GM21619 (cell line): ENCODE results near the gene GLIS1.

Experiments used
- ATAC-seq: cut with Tn5 transposase; IDR thresholded peaks from one replicate; pipeline ENCODE4 v1.9.1; 2021; ENCODE audit not compliant: unreplicated experiment

GLIS1 gene

DNA sequence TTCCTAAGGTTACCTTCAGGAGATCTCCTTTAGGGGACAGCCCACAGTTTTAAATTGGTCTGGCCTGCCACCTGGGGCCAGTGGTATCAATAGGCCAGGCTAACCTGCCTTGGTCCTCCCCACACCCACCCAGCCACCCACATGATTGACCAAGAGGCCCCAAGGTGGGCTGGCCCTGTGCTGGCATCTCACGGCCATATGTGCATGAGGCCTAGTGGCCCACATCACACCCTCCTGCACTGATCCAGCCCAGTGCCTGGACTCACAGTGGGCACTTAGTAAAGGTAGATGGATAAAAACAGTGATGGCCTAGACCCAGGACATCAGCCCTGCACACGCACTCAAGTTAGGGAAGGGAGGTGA lies 197.7 kb downstream of the GLIS1 start:
- no peak for ATAC-seq

DNA sequence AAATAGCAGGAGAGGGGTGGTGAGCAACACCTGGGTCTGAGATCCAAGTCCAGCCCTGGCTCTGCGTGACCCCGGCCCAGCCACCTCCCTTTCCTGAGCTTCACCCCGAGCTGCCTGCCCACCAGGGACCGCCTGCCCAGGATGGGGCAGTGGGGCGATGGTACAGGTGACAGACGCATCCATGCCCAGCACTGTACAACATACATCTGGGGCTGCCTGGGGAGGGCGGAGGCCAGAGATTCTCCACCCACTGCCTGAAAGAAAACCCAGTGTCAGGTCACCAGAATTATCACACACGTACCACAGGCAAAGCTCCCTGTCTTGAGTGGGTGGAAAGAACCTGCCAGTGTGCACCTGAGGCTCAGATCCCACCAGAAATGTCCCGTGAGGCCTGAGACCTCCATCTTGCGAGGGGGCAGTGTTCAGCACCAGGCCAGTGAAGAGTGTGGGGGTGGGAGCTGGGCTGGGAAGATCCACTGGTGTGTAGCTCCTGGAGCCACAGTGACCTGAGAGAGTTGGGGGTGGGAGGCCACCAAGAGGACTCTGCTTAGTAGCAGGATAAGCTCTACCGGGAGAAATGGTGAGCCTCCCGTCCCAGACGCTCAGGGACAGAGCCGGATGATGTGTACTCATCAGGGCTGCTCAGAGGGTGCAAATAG lies 198.2 kb downstream of the GLIS1 start:
- ATAC-seq, result no peak

GRCh38 chr1:53539711-53540603 lies 199.0 kb downstream of the GLIS1 start:
- no peak for ATAC-seq

DNA sequence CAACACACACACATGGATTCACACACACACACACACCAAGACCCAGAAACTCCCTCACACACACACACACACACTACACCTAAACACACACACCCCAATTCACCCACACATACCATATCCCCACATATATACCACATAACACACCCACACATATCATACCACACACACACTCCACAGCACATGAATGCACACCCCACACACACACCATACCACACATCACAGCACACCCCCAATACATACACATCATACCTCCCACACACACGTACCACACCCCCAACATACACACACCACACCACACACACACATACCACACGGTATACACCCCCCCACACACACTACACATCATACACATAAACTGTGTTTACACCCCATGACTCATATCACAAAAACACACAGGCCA lies 199.7 kb downstream of the GLIS1 start:
- no peak for ATAC-seq

- ATAC-seq, result no peak
Observed at GRCh38 chr1:53536606-53537005, 202.4 kb downstream of the GLIS1 start.

DNA sequence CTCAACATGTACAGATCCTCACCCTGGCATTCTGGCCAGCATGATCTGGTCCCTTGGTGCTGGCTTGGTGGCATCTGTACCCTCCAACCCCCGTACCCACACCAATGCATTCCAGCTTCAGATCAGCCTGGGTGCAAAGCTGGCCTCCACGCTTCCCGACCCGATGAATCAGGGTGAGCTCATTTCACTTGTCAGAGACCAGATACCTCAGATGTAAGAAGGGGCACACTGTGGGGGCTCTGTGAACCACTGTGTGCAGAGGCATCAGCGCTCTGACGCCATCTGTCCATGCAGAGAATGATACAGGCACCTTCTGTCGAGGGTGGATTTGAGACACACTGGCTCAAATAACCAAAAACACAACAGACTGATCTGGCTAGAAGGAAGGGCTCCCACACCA lies 203.1 kb downstream of the GLIS1 start:
- ATAC-seq, result no peak

GRCh38 chr1:53535226-53535625 lies 203.7 kb downstream of the GLIS1 start:
- no peak for ATAC-seq

- ATAC-seq, result no peak
Observed at GRCh38 chr1:53532912-53533311, 206.1 kb downstream of the GLIS1 start.

- no peak for ATAC-seq
Observed at GRCh38 chr1:53532377-53532776, 206.6 kb downstream of the GLIS1 start.

DNA sequence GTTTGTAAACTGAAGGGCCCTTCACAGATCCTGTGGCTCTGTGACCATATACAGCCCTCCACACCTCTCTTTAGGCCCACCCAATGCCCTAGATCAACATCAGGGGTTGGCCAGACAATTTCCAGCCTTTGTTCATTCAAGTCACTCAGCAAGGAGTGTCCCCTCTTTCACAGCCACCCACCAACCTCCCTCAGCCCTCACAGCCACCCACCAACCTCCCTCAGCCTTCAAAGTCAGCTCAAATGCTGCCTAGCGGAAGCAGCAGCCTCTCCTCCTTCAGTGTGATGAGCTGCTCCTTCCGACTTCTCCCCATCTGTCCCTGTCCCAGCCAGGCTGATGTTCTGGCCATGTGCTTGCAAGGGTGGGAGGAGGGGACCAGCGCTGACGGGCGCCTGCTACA lies 208.4 kb downstream of the GLIS1 start:
- ATAC-seq, result no peak

GRCh38 chr1:53529555-53529954 lies 209.4 kb downstream of the GLIS1 start:
- no peak for ATAC-seq

- ATAC-seq, result no peak
Observed at GRCh38 chr1:53527368-53527767, 211.6 kb downstream of the GLIS1 start.

- ATAC-seq, result no peak
Observed at GRCh38 chr1:53526451-53527101, 212.4 kb downstream of the GLIS1 start.

DNA sequence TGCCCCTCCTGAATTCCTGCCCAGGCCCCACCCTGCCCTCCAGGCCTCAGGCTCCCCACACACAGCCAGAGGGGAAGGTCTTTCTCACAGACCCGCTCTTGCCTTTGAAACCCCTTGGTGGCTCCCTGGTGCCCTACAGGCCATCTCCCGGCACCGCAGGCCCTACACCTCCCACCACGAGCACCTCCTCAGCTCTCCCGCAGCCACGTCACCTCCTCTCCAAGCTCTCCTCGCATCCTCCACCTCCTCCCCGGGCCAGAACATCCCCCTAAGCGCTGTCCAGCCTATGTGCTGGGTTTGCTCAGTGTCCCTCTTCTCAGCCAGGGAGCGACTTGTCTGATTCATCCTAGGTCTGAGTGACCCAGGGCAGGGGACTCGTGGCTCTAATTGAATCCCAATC lies 213.4 kb downstream of the GLIS1 start:
- no peak for ATAC-seq

- ATAC-seq, result no peak
Observed at GRCh38 chr1:53524428-53525375, 214.3 kb downstream of the GLIS1 start.

- ATAC-seq, result no peak
Observed at GRCh38 chr1:53521924-53522552, 216.9 kb downstream of the GLIS1 start.

GRCh38 chr1:53520481-53520880 lies 218.5 kb downstream of the GLIS1 start:
- no peak for ATAC-seq

- no peak for ATAC-seq
Observed at GRCh38 chr1:53519421-53519820, 219.5 kb downstream of the GLIS1 start.

- ATAC-seq, result no peak
Observed at GRCh38 chr1:53518775-53519174, 220.2 kb downstream of the GLIS1 start.

GRCh38 chr1:53517821-53518352 lies 221.1 kb downstream of the GLIS1 start:
- no peak for ATAC-seq
